H1 (cell line): ENCODE results near the gene TMEM39A. TPM values are rescaled to one million over a fixed set of nuclear protein-coding genes. Genes with fewer than 3 reads are reported as not detected.

ENCODE experiments used
- CTCF ChIA-PET: fragments of 300-600 bp; sonication (Branson Sonifier 250); formaldehyde crosslinking; loops from one replicate; lab custom pipeline; 2021; ENCODE audit not compliant: partially characterized antibody; lab: Charles Lee
- POLR2A ChIA-PET: fragments of 300-600 bp; sonication (Branson Sonifier 250); formaldehyde crosslinking; loops from one replicate; lab custom pipeline; 2021; ENCODE audit warnings: inconsistent platforms; ENCODE audit not compliant: partially characterized antibody; lab: Charles Lee
- DNase-seq, 2 experiments: peaks; one replicate each; pipeline versions ENCODE4 v3.0.0 to v3.0.0-alpha.2; 2010 to 2022; ENCODE audit warnings: low spot score in 2 of 2, low read depth in 1 of 2, mixed read lengths in 1 of 2
- FAIRE-seq: peaks from 2 replicates; lab custom pipeline; 2011; peaks lifted over from hg19 to GRCh38; lab: Jason Lieb, UNC
- H2AFZ ChIP-seq: 2 replicates; pipeline ENCODE4 v1.8.1; 2012; ENCODE audit warnings: low read length, inconsistent platforms
- H2AK5ac ChIP-seq: 2 replicates; pipeline ENCODE4 v1.6.1; 2013; ENCODE audit warnings: low read depth, low read length
- H2BK120ac ChIP-seq: replicated peaks from 2 replicates; pipeline ENCODE3; 2013; ENCODE audit warnings: low read depth, low read length, inconsistent platforms
- H2BK12ac ChIP-seq: 2 replicates; pipeline ENCODE4 v1.6.1; 2013; ENCODE audit warnings: low read depth, low read length
- H2BK15ac ChIP-seq: 2 replicates; pipeline ENCODE4 v1.6.1; 2013; ENCODE audit warnings: low read length
- H2BK20ac ChIP-seq: 2 replicates; pipeline ENCODE4 v1.6.1; 2013; ENCODE audit warnings: low read length
- H2BK5ac ChIP-seq: 2 replicates; pipeline ENCODE4 v1.6.1; 2013; ENCODE audit warnings: low read depth, low read length
- H3K14ac ChIP-seq: 2 replicates; pipeline ENCODE4 v1.6.1; 2013; ENCODE audit warnings: inconsistent platforms; ENCODE audit not compliant: insufficient read length
- H3K18ac ChIP-seq: 2 replicates; pipeline ENCODE4 v1.6.1; 2013; ENCODE audit warnings: low read length; ENCODE audit errors: extremely low read depth
- H3K23ac ChIP-seq: 2 replicates; pipeline ENCODE4 v1.6.1; 2013; ENCODE audit warnings: inconsistent platforms; ENCODE audit not compliant: insufficient read length
- H3K23me2 ChIP-seq: 2 replicates; pipeline ENCODE4 v1.6.1; 2013; ENCODE audit warnings: low read depth, low read length
- H3K27ac ChIP-seq: 2 replicates; pipeline ENCODE4 v1.6.1; 2011; ENCODE audit warnings: low read depth, low read length, inconsistent platforms
- H3K27me3 ChIP-seq, 4 experiments: replicated peaks in 1 of 4; 1 replicate in 1 of 4; 2 replicates in 3 of 4; pipeline versions ENCODE4 v1.6.1 to v1.8.1; 2011 to 2013; ENCODE audit warnings: low read length in 3 of 4, mild to moderate bottlenecking in 3 of 4, inconsistent platforms in 2 of 4, mixed read lengths in 2 of 4, moderate library complexity in 1 of 4; ENCODE audit not compliant: control insufficient read depth in 3 of 4, insufficient read depth in 3 of 4; ENCODE audit errors: extremely low read depth in 1 of 4
- H3K36me3 ChIP-seq, 4 experiments: 2 replicates each; pipeline versions ENCODE4 v1.6.1 to v1.8.1; 2011 to 2013; ENCODE audit warnings: mild to moderate bottlenecking in 4 of 4, low read length in 3 of 4, moderate library complexity in 2 of 4, control low read depth in 1 of 4, inconsistent platforms in 1 of 4; ENCODE audit not compliant: insufficient read depth in 4 of 4, control insufficient read depth in 2 of 4
- H3K4ac ChIP-seq: replicated peaks from 2 replicates; pipeline ENCODE3; 2013; ENCODE audit warnings: low read length, low read depth, mixed read lengths, inconsistent platforms; ENCODE audit not compliant: insufficient read length
- H3K4me1 ChIP-seq, 4 experiments: replicated peaks in 1 of 4; 1 replicate in 1 of 4; 2 replicates in 3 of 4; pipeline versions ENCODE4 v1.6.1 to v1.8.1; 2011 to 2013; ENCODE audit warnings: low read length in 3 of 4, inconsistent platforms in 2 of 4, mixed read lengths in 1 of 4; ENCODE audit not compliant: insufficient read depth in 4 of 4, control insufficient read depth in 3 of 4
- H3K4me2 ChIP-seq, 2 experiments: 2 replicates each; pipeline versions ENCODE4 v1.6.1 to v1.8.1; 2011 to 2013; ENCODE audit warnings: low read depth in 2 of 2, low read length in 2 of 2, control low read depth in 1 of 2, inconsistent platforms in 1 of 2, mild to moderate bottlenecking in 1 of 2; ENCODE audit not compliant: insufficient read depth in 1 of 2
- H3K4me3 ChIP-seq, 4 experiments: fragments of 200-600, 300-600 bp in 1 of 4; sonication (generic), shearing (Covaris generic), sonication (Bioruptor Twin) in 1 of 4; 2 replicates each; pipeline versions ENCODE4 v1.5.1 to v1.8.1; 2011 to 2016; ENCODE audit warnings: low read length in 4 of 4, low read depth in 3 of 4, control low read depth in 2 of 4, inconsistent platforms in 2 of 4, mild to moderate bottlenecking in 2 of 4, mixed read lengths in 1 of 4, moderate library complexity in 1 of 4; ENCODE audit not compliant: insufficient read depth in 2 of 4; ENCODE audit errors: extremely low read depth in 1 of 4
- H3K56ac ChIP-seq: replicated peaks from 2 replicates; pipeline ENCODE3; 2013; ENCODE audit warnings: low read depth, mild to moderate bottlenecking, mixed read lengths, low read length, inconsistent platforms; ENCODE audit not compliant: insufficient read length
- H3K79me1 ChIP-seq: 2 replicates; pipeline ENCODE4 v1.6.1; 2013; ENCODE audit warnings: low read depth, low read length, control low read depth
- H3K79me2 ChIP-seq, 2 experiments: 2 replicates each; pipeline versions ENCODE4 v1.6.1 to v1.8.1; 2012 to 2013; ENCODE audit warnings: low read length in 2 of 2, mild to moderate bottlenecking in 2 of 2, inconsistent platforms in 1 of 2; ENCODE audit not compliant: insufficient read depth in 2 of 2, control insufficient read depth in 1 of 2
- H3K9ac ChIP-seq, 4 experiments: replicated peaks in 1 of 4; 1 replicate in 1 of 4; 2 replicates in 3 of 4; pipeline versions ENCODE4 v1.6.1 to v1.8.1; 2011 to 2013; ENCODE audit warnings: low read depth in 3 of 4, low read length in 3 of 4, control low read depth in 2 of 4, mild to moderate bottlenecking in 2 of 4, moderate library complexity in 2 of 4, inconsistent platforms in 1 of 4; ENCODE audit errors: extremely low read depth in 1 of 4
- H3K9me3 ChIP-seq, 2 experiments: 2 replicates each; pipeline versions ENCODE4 v1.6.1 to v1.8.1; 2012 to 2013; ENCODE audit warnings: mild to moderate bottlenecking in 2 of 2, moderate library complexity in 2 of 2, control low read depth in 1 of 2, inconsistent platforms in 1 of 2, low read depth in 1 of 2, low read length in 1 of 2, mixed read lengths in 1 of 2; ENCODE audit not compliant: insufficient read depth in 2 of 2
- H4K20me1 ChIP-seq, 2 experiments: replicated peaks in 1 of 2; 2 replicates each; pipeline versions ENCODE3 to v1.8.1; 2011 to 2013; ENCODE audit warnings: inconsistent platforms in 2 of 2, low read length in 2 of 2, mild to moderate bottlenecking in 1 of 2; ENCODE audit not compliant: insufficient read depth in 2 of 2, control insufficient read depth in 1 of 2
- H4K5ac ChIP-seq: 2 replicates; pipeline ENCODE4 v1.6.1; 2013; ENCODE audit warnings: low read length, low read depth, mixed read lengths, inconsistent platforms; ENCODE audit not compliant: insufficient read length
- H4K8ac ChIP-seq: 2 replicates; pipeline ENCODE4 v1.8.0; 2013; ENCODE audit warnings: mild to moderate bottlenecking, moderate library complexity, low read length, inconsistent platforms; ENCODE audit not compliant: insufficient read depth; ENCODE audit errors: extremely low read depth
- H4K91ac ChIP-seq: replicated peaks from 2 replicates; pipeline ENCODE3; 2013; ENCODE audit warnings: low read length, mixed read lengths, inconsistent platforms; ENCODE audit not compliant: insufficient read length
- CBX5 ChIP-seq: fragments of 300-800, 300-1000 bp; sonication (generic); IDR thresholded peaks from 2 replicates; pipeline ENCODE4 v1.7.1; 2016; ENCODE audit warnings: antibody characterized with exemption, low read length, low read depth
- CHD1 ChIP-seq: IDR thresholded peaks from 2 replicates; pipeline ENCODE4 v1.6.1; 2012; ENCODE audit warnings: low read depth, low read length, improper control_type of control experiment
- CREB1 ChIP-seq: IDR thresholded peaks from 2 replicates; pipeline ENCODE4 v1.6.1; 2012; ENCODE audit warnings: inconsistent platforms
- NANOG ChIP-seq: IDR thresholded peaks from 2 replicates; pipeline ENCODE4 v1.6.1; 2011; ENCODE audit warnings: low read length, low read depth, mild to moderate bottlenecking, inconsistent platforms; ENCODE audit not compliant: insufficient read depth, poor library complexity, severe bottlenecking
- YY1 ChIP-seq: IDR thresholded peaks from 2 replicates; pipeline ENCODE4 v1.6.1; 2011; ENCODE audit warnings: low read depth, mild to moderate bottlenecking, low read length
- WGBS, 2 experiments: shearing (Covaris generic) in 1 of 2; methylation state at CpG; one replicate each; pipeline versions ENCODE4 v1.1.6 to v1.1.7; 2013 to 2015; ENCODE audit warnings: low lambda C conversion rate in 2 of 2, mixed read lengths in 2 of 2, inconsistent platforms in 1 of 2, low coverage in 1 of 2, missing lambda C conversion rate in 1 of 2; ENCODE audit not compliant: insufficient replicate concordance in 2 of 2, insufficient coverage in 1 of 2, insufficient read length in 1 of 2; ENCODE audit errors: extremely low coverage in 1 of 2, missing lambda C conversion rate in 1 of 2; 5-methylcytosine and 5-hydroxymethylcytosine counted together
- polyA plus RNA-seq, 7 experiments: library from polyadenylated mRNA; depleted of rRNA in 3 of 7; stranded (reverse) in 5 of 7; unstranded in 2 of 7; fragments of >200 nt in 5 of 7; fragments of 200-250 nt in 2 of 7; gene quantifications; 1 replicate in 5 of 7; 2 replicates in 1 of 7; 4 replicates in 1 of 7; pipeline versions ENCODE4 v1.2.1 to v1.2.3, GENCODE V29; 2011 to 2013; ENCODE audit warnings: missing spikeins in 2 of 7, mixed read lengths in 2 of 7
- total RNA-seq: library from RNA; stranded (reverse); fragmentation: NEBNext Ultra II Directional; extraction: Animal tissue kit (Norgen Biotek cat#: 25700); gene quantifications from 2 replicates; pipeline ENCODE4 v1.2.1, GENCODE V29; 2021

The TMEM39A gene
- total and polyA plus RNA-seq, 2 of the 8 experiments (the other 6 are each of a cell fraction or from before 2014, with no cell fraction given), result 26.8 to 36.1 TPM

- peaks cover 5 to 84% (median 33%) of the 10 kb centered on the region in 4 experiments; a peak in 6 of 8 replicates for H3K36me3 ChIP-seq
Measured at GRCh38 chr3:119456469-119456868, 6.9 kb downstream of the TMEM39A start.

More at GRCh38 chr3:119456469-119456868, 6.9 kb downstream of the TMEM39A start:
- ChIA-PET CTCF (interaction anchor here (1.0 kb wide), 1 partner anchor 143 kb away, joined by 3 read pairs; no protein-coding TSS in a partner anchor), POLR2A (no interaction called here)
- Histone ChIP-seq H4K20me1 (peaks cover 0 to 3% of the 10 kb centered on the region in 2 experiments), H2BK12ac (no peak overlapping the region), H2BK15ac (no peak overlapping the region), H2BK20ac (no peak overlapping the region), H3K79me2 (peaks cover 0 to 19% of the 10 kb centered on the region in 2 experiments; a peak in 2 of 4 replicates), H3K9ac (no peak overlapping the region), H3K23ac (no peak overlapping the region), H2AFZ (no peak overlapping the region), H4K8ac (no peak overlapping the region), H3K14ac (no peak overlapping the region), H3K27me3 (no peaks in the 10 kb centered on the region), H3K9me3 (no peaks in the 10 kb centered on the region), H2AK5ac (no peak overlapping the region), H3K79me1 (peaks cover 2% of the 10 kb centered on the region; the same call in 1 of the 2 replicates), H4K91ac (no peak overlapping the region), H2BK120ac (no peak overlapping the region), H3K4me2 (no peak overlapping the region), H2BK5ac (no peak overlapping the region), H4K5ac (no peak overlapping the region), H3K4me3 (no peak overlapping the region), H3K27ac (no peak overlapping the region), H3K23me2 (no peaks in the 10 kb centered on the region), H3K4me1 (no peaks in the 10 kb centered on the region), H3K18ac (no peak overlapping the region), H3K4ac (no peak overlapping the region), H3K56ac (no peak overlapping the region)
- DNase-seq, result no peak
- no peak for FAIRE-seq
- 86% methylated on average over 1 of the region's 1 CpG; no CpG with 5 or more reads in 1 of the 2 experiments for WGBS, 2 experiments
- TF ChIP-seq NANOG, result no peak
- no peak for TF ChIP-seq YY1
- no peak for TF ChIP-seq CBX5
- no peak for TF ChIP-seq CREB1
- TF ChIP-seq CHD1, result no peak
